22Rv1 (cell line): Measurements from ENCODE around the gene C11orf58.

ENCODE experiments used
- H3K27ac ChIP-seq: fragments of 450-650 bp; 2 replicates; pipeline ENCODE4 v1.5.1; 2017
- ZFX ChIP-seq: fragments of 450-650 bp; IDR thresholded peaks from 2 replicates; pipeline ENCODE4 v1.6.1; 2017; ENCODE audit warnings: antibody characterized with exemption, borderline replicate concordance
- TF ChIP-seq, protein P1 (sequence below): fragments of 450-650 bp; IDR thresholded peaks from 2 replicates; pipeline ENCODE4 v1.5.1; 2017; ENCODE audit warnings: mild to moderate bottlenecking

The C11orf58 gene

DNA sequence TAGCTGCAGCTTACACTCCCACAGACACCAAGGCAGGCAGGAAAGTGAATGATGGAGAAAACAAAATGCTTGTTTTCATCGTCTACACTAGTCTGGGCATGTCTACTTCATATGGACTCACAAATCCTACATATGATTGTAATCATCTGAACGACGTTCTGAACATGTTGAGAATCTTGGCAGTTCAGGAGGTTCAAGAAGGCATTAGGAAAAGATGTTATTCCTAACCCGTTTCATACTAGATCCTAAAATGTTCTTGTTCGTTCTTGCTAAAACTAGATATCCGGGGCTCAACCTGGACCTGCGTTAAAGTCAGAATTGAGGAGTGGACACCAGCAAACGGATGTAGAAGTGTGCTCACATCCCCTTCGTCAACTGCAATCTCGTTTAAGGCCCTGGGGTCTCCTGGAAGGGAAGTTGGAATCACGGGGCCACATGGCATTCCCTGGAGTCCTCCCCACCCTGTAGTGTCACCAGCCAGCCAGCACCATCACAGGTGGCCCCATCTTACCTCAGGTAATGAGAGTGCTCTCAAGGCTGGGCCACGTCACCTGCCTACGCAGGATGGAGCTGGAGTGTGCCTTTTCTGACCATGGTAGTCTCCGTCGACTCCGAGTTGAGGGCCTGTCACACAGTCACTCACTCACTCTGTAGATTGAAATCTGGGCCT, 37.3 kb downstream of the C11orf58 start:
- TF ChIP-seq, protein P1, sequence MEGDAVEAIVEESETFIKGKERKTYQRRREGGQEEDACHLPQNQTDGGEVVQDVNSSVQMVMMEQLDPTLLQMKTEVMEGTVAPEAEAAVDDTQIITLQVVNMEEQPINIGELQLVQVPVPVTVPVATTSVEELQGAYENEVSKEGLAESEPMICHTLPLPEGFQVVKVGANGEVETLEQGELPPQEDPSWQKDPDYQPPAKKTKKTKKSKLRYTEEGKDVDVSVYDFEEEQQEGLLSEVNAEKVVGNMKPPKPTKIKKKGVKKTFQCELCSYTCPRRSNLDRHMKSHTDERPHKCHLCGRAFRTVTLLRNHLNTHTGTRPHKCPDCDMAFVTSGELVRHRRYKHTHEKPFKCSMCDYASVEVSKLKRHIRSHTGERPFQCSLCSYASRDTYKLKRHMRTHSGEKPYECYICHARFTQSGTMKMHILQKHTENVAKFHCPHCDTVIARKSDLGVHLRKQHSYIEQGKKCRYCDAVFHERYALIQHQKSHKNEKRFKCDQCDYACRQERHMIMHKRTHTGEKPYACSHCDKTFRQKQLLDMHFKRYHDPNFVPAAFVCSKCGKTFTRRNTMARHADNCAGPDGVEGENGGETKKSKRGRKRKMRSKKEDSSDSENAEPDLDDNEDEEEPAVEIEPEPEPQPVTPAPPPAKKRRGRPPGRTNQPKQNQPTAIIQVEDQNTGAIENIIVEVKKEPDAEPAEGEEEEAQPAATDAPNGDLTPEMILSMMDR: no peak
- no peak for TF ChIP-seq ZFX
- no peak overlapping the region for H3K27ac ChIP-seq

GRCh38 chr11:16776711-16777612, 38.5 kb downstream of the C11orf58 start:
- TF ChIP-seq, protein P1: no peak
- TF ChIP-seq ZFX: no peak
- no peak overlapping the region for H3K27ac ChIP-seq

DNA sequence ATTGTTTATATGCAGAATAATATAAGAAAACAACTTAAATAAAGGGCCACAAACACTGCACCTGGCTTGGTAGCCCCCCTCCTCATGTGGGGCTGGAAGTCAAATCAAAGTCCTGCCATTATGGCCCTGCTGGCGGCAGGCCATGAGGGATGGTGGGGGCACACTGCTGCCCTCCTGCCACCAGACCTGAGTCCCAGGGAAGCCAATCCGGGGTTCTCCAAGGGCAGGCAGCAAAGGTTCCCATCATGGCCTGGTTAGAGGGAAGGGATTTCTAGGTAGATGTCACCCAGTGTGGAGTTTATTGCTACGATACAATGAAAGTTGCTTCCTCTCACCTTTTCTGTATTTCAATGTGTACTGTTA, 39.1 kb downstream of the C11orf58 start:
- no peak for TF ChIP-seq ZFX
- TF ChIP-seq, protein P1: no peak
- H3K27ac ChIP-seq: no peak overlapping the region

DNA sequence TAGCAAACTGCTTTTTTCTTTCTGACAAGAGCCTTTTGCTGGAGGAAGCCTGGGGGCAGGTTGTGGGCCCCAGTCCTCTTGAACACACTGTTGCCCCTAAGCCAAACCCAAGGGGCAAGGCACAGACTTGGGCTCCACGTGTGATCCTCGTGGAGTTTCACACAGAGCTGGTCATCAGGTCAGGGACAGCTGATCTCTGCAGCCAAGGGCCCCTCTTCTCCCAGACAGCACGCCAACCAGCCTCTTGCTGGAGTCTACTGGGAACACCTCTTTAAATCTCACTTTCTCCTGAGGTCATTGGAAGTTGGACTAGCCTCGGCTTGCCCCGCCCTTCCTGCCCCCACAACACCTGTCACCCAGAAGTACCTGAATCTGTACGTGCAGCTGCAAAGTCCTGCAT, 39.8 kb downstream of the C11orf58 start:
- H3K27ac ChIP-seq: no peak overlapping the region
- TF ChIP-seq ZFX: no peak
- TF ChIP-seq, protein P1: no peak

- TF ChIP-seq, protein P1: no peak
- TF ChIP-seq ZFX: no peak
- H3K27ac ChIP-seq: no peak overlapping the region
Measured at GRCh38 chr11:16778876-16779275, 40.4 kb downstream of the C11orf58 start.

DNA sequence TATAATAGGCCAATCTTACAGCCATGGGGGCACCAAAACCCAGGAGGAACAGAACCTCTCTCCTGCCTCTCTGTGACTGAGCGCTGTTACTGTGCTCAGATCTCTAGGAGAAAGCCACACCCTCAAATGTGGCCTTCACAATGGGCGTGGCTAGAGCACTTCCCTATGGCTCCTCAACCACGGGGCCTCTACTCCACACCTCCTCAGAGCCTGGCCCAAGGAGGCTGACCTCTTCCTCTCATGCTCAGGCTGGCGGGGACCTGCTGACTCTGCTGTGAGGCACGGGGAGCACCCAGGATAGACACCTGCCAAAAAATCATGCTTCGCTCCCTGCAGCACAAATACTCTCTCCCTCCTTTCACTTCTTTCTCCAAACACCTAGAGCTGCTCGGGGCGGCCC, 41.0 kb downstream of the C11orf58 start:
- TF ChIP-seq, protein P1: no peak
- TF ChIP-seq ZFX: no peak
- no peak overlapping the region for H3K27ac ChIP-seq

GRCh38 chr11:16780146-16780545, 41.7 kb downstream of the C11orf58 start:
- TF ChIP-seq, protein P1: no peak
- TF ChIP-seq ZFX: no peak
- no peak overlapping the region for H3K27ac ChIP-seq
